ENCODE measurements around the gene SRI. TPM values are rescaled to one million over a fixed set of nuclear protein-coding genes. Genes with fewer than 3 reads are reported as not detected.
"Not testable (repeated sequence)": the region's sequence is repeated elsewhere in the genome, so short reads cannot be mapped to it uniquely, and the experiment has no call there.

The SRI gene
- polyA plus RNA-seq, 1 donor (not counting 4 experiments of a cell fraction or from before 2014, with no cell fraction given), result 206 TPM

- peaks cover 2% of the 10 kb centered on the region for H3K4me1 ChIP-seq (ENCODE audit: control insufficient read depth, extremely low read depth, insufficient read depth, low read length)
These were observed 40.9 kb upstream of the SRI start for GRCh38 chr7:88260719-88261118.

GRCh38 chr7:88259656-88260380, 40.0 kb upstream of the SRI start:
- H2AFZ ChIP-seq (ENCODE audit: control insufficient read depth, low read length), result no peak overlapping the region
- no peaks in the 10 kb centered on the region for H4K20me1 ChIP-seq (ENCODE audit: control insufficient read depth, extremely low read depth, insufficient read depth, low read length)
- H3K4me2 ChIP-seq (ENCODE audit: control insufficient read depth, extremely low read depth, insufficient read depth, low read depth, low read length), result no peak overlapping the region
- H3K4me1 ChIP-seq (ENCODE audit: control insufficient read depth, extremely low read depth, insufficient read depth, low read length), result peaks cover 10% of the 10 kb centered on the region
- TF ChIP-seq CTCF (optimal IDR thresholded peaks at IDR 0.05 in 1 of 3, IDR thresholded peaks at IDR 0.05 in 1 of 3, conservative IDR thresholded peaks at IDR 0.05 in 1 of 3; ENCODE audit: extremely low read depth in 1 of 3, insufficient read depth in 2 of 3, low read length in 3 of 3), result no peak
- no peak for TF ChIP-seq EZH2 (IDR thresholded peaks at IDR 0.05; ENCODE audit: low read length)
- FAIRE-seq (no peak), DNase-seq (ENCODE audit: low read depth, low spot score) (no peak)
- no peaks in the 10 kb centered on the region for H3K79me2 ChIP-seq (ENCODE audit: control insufficient read depth, insufficient read depth, low read length)
- no peak overlapping the region for H3K27ac ChIP-seq (ENCODE audit: control insufficient read depth, insufficient read depth, low read length)
- no peaks in the 10 kb centered on the region for H3K9me3 ChIP-seq (ENCODE audit: control insufficient read depth, low read depth, low read length)
- no peak overlapping the region for H3K9ac ChIP-seq (ENCODE audit: control insufficient read depth, extremely low read depth, insufficient read depth, low read length)
- H3K27me3 ChIP-seq (ENCODE audit: control insufficient read depth, extremely low read depth, insufficient read depth, low read length), result no peaks in the 10 kb centered on the region
- dilution Hi-C loops (cut with MboI; ENCODE audit: extremely low pct_ligation_motif_present, low sequenced_read_pairs), result no loop called here
- no peak overlapping the region for H3K4me3 ChIP-seq (ENCODE audit: control insufficient read depth in 2 of 3, extremely low read depth in 1 of 3, insufficient read depth in 2 of 3, low read depth in 1 of 3, low read length in 3 of 3)
- no peaks in the 10 kb centered on the region for H3K36me3 ChIP-seq (ENCODE audit: control insufficient read depth in 2 of 2, extremely low read depth in 1 of 2, insufficient read depth in 2 of 2, low read length in 2 of 2)
- no peaks in the 10 kb centered on the region for H3K9me1 ChIP-seq (ENCODE audit: control insufficient read depth, extremely low read depth, insufficient read depth, low read length)

More at GRCh38 chr7:88260719-88261118, 40.9 kb upstream of the SRI start:
- Histone ChIP-seq H3K4me2 (ENCODE audit: control insufficient read depth, extremely low read depth, insufficient read depth, low read depth, low read length) (no peak overlapping the region), H3K9me3 (ENCODE audit: control insufficient read depth, low read depth, low read length) (no peaks in the 10 kb centered on the region), H2AFZ (ENCODE audit: control insufficient read depth, low read length) (no peak overlapping the region), H3K79me2 (ENCODE audit: control insufficient read depth, insufficient read depth, low read length) (no peaks in the 10 kb centered on the region), H3K4me3 (ENCODE audit: control insufficient read depth in 2 of 3, extremely low read depth in 1 of 3, insufficient read depth in 2 of 3, low read depth in 1 of 3, low read length in 3 of 3) (no peak overlapping the region), H3K9ac (ENCODE audit: control insufficient read depth, extremely low read depth, insufficient read depth, low read length) (no peak overlapping the region), H4K20me1 (ENCODE audit: control insufficient read depth, extremely low read depth, insufficient read depth, low read length) (no peaks in the 10 kb centered on the region), H3K9me1 (ENCODE audit: control insufficient read depth, extremely low read depth, insufficient read depth, low read length) (no peaks in the 10 kb centered on the region), H3K27me3 (ENCODE audit: control insufficient read depth, extremely low read depth, insufficient read depth, low read length) (no peaks in the 10 kb centered on the region), H3K27ac (ENCODE audit: control insufficient read depth, insufficient read depth, low read length) (no peak overlapping the region), H3K36me3 (ENCODE audit: control insufficient read depth in 2 of 2, extremely low read depth in 1 of 2, insufficient read depth in 2 of 2, low read length in 2 of 2) (no peaks in the 10 kb centered on the region)
- dilution Hi-C loops (cut with MboI; ENCODE audit: extremely low pct_ligation_motif_present, low sequenced_read_pairs), result no loop called here
- no peak for FAIRE-seq
- no peak for DNase-seq (ENCODE audit: low read depth, low spot score)
- TF ChIP-seq EZH2 (IDR thresholded peaks at IDR 0.05; ENCODE audit: low read length) (no peak), CTCF (optimal IDR thresholded peaks at IDR 0.05 in 1 of 3, IDR thresholded peaks at IDR 0.05 in 1 of 3, conservative IDR thresholded peaks at IDR 0.05 in 1 of 3; ENCODE audit: extremely low read depth in 1 of 3, insufficient read depth in 2 of 3, low read length in 3 of 3) (no peak)

GRCh38 chr7:88258296-88258695, 38.5 kb upstream of the SRI start:
- H3K9me3 ChIP-seq (ENCODE audit: control insufficient read depth, low read depth, low read length); H2AFZ ChIP-seq (ENCODE audit: control insufficient read depth, low read length); H3K9me1 ChIP-seq (ENCODE audit: control insufficient read depth, extremely low read depth, insufficient read depth, low read length); H3K36me3 ChIP-seq (ENCODE audit: control insufficient read depth in 2 of 2, extremely low read depth in 1 of 2, insufficient read depth in 2 of 2, low read length in 2 of 2); H3K27ac ChIP-seq (ENCODE audit: control insufficient read depth, insufficient read depth, low read length); H3K4me2 ChIP-seq (ENCODE audit: control insufficient read depth, extremely low read depth, insufficient read depth, low read depth, low read length); dilution Hi-C loops (cut with MboI; ENCODE audit: extremely low pct_ligation_motif_present, low sequenced_read_pairs); H3K79me2 ChIP-seq (ENCODE audit: control insufficient read depth, insufficient read depth, low read length); DNase-seq (ENCODE audit: low read depth, low spot score); FAIRE-seq; H3K9ac ChIP-seq (ENCODE audit: control insufficient read depth, extremely low read depth, insufficient read depth, low read length); H4K20me1 ChIP-seq (ENCODE audit: control insufficient read depth, extremely low read depth, insufficient read depth, low read length); H3K4me3 ChIP-seq (ENCODE audit: control insufficient read depth in 2 of 3, extremely low read depth in 1 of 3, insufficient read depth in 2 of 3, low read depth in 1 of 3, low read length in 3 of 3); H3K27me3 ChIP-seq (ENCODE audit: control insufficient read depth, extremely low read depth, insufficient read depth, low read length): not testable (repeated sequence)
- H3K4me1 ChIP-seq (ENCODE audit: control insufficient read depth, extremely low read depth, insufficient read depth, low read length), result peaks cover 15% of the 10 kb centered on the region
